Pancreas (tissue), 10 donors: ENCODE data around the gene SMU1. TPM values are rescaled to one million over a fixed set of nuclear protein-coding genes. Genes with fewer than 3 reads are reported as not detected.

Experiments used
- ATAC-seq, 4 donors: fragments of 200-7000 bp; cut with Tn5 transposase; one replicate each; pipeline versions ENCODE4 v1.8.0 to v1.9.1; 2020; ENCODE audit warnings: mild to moderate bottlenecking in 4 of 4, moderate library complexity in 4 of 4
- DNase-seq, 6 donors: peaks; one replicate each; pipeline ENCODE4 v3.0.0-alpha.2; 2020
- FAIRE-seq: peaks from 2 replicates; lab custom pipeline; 2012; peaks lifted over from hg19 to GRCh38; lab: Jason Lieb, UNC
- H3K27ac ChIP-seq, 4 donors: fragments of 200-600 bp; sonication (generic); 1 replicate in 3 of 4; 2 replicates in 1 of 4; pipeline versions ENCODE4 v1.5.0 to v1.8.0; 2020
- H3K27me3 ChIP-seq, 4 donors: fragments of 200-600 bp; one replicate each; pipeline ENCODE4 v1.8.0; 2021
- H3K36me3 ChIP-seq, 3 donors: fragments of 200-600 bp; sonication (generic) in 1 of 3; one replicate each; pipeline versions ENCODE4 v1.5.0 to v1.8.0; 2020 to 2021
- H3K4me1 ChIP-seq, 3 donors: fragments of 200-600 bp; one replicate each; pipeline ENCODE4 v1.8.0; 2021
- H3K4me3 ChIP-seq, 4 donors: fragments of 200-600 bp; sonication (generic) in 2 of 4; one replicate each; pipeline versions ENCODE4 v1.5.0 to v1.8.0; 2020 to 2021
- H3K9me3 ChIP-seq, 4 donors: fragments of 200-600 bp; one replicate each; pipeline ENCODE4 v1.8.0; 2021
- WGBS, 2 donors: extraction: QIAGEN DNeasy Blood & Tissue Kit; methylation state at CpG; one replicate each; pipeline ENCODE4 v1.1.7; 2013; 5-methylcytosine and 5-hydroxymethylcytosine counted together
- intact Hi-C, 3 donors: fragments of 100-400 bp; cut with DNase I; formaldehyde crosslinking; loops; one replicate each; pipeline versions ENCODE4 v1.11.1 to v1.14.2; 2022
- polyA plus RNA-seq, 2 donors: library from polyadenylated mRNA; stranded (reverse); fragments of 200-250 nt; gene quantifications; one replicate each; pipeline ENCODE4 v1.2.3, GENCODE V29; 2013
- total RNA-seq, 6 donors: library from RNA; stranded (reverse); fragmentation: NEBNext Ultra II Directional in 4 of 6; extraction: Animal tissue kit (Norgen Biotek cat#: 25700) in 4 of 6; gene quantifications; one replicate each; pipeline versions ENCODE4 v1.2.1 to v1.2.4, GENCODE V29; 2021 to 2023
- TF ChIP-seq, protein P1 (sequence below), 4 donors: fragments of 200-600 bp; sonication (generic) in 3 of 4; IDR thresholded peaks; one replicate each; pipeline versions ENCODE4 v1.5.0 to v1.8.0; 2021; ENCODE audit warnings: antibody characterized with exemption in 4 of 4
- donor health status: healthy with polysubstance abuse.
- donor health status: DM: no; HTN: no; CAD: no; lungs with moderate emphysema.
- donor health status: DM: no; HTN: no; CAD: no.
- donor health status: control.
- donor health status: control.
- donor health status: Bipolar disorder and iron deficiency.
- donor health status: DM: yes; HTN: yes; CAD: no.
- donor health status: DM: no; HTN: no; CAD: no.
- donor health status: DM: no; HTN: no; CAD: no.
- donor health status: DM: yes; HTN: yes; CAD: no.

Gene SMU1
- total and polyA plus RNA-seq, 8 donors = 3.5 to 10.3 (median 6.6) TPM

DNA sequence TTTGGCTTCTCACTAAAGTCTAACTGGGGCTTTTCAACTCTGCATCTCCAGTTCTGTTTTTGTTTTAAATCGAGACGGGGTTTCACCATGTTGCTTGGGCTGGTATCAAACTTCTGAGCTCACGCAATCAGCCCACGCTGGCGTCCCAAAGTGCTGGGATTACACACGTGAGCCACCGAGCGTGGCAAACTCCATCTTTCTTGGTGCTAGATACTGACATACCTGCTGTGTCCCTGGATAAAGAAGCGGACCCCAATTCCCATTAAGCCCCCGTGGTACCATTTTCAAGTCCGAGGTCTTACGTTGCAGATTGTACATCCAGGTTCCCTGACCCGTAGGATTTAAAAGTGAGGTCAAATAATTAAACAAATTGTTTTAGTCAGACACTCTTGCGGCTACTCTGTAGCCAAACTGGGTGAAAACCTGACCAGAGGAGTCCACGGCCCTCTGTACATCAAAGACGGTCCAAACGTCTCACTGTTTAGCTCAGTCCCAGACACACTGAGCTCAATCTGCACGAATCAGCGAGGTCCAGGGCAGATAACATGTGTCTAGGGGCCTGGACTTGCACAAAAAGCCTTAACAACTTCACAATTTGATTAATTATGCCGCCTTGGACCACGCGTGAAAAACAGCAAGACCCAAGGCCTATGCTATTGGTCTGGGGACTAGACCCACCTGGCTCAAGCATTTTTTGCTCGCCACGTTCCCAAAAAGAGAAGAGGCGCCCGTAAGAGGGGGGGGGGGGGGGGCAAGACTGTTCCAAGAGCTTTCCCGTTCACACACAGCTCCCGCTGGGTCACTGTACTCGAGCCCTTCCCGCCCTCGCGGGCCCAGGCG, 52.1 kb downstream of the SMU1 start:
- Histone ChIP-seq H3K4me1 (peaks cover 4 to 34% (median 32%) of the 10 kb centered on the region in 3 donors), H3K27me3 (no peaks in the 10 kb centered on the region), H3K9me3 (no peaks in the 10 kb centered on the region), H3K36me3 (no peaks in the 10 kb centered on the region), H3K4me3 (peak overlapping the region; percentile 79 to 100 (median 100)), H3K27ac (peak overlapping the region; percentile 95 to 100 (median 98))
- ATAC-seq = peak; percentile 2 to 34 (median 18)
- 4 to 5% methylated on average over 33 of the region's 33 CpGs for WGBS, 2 donors
- DNase-seq = no peak
- intact Hi-C loops = no loop called here
- TF ChIP-seq, protein P1, sequence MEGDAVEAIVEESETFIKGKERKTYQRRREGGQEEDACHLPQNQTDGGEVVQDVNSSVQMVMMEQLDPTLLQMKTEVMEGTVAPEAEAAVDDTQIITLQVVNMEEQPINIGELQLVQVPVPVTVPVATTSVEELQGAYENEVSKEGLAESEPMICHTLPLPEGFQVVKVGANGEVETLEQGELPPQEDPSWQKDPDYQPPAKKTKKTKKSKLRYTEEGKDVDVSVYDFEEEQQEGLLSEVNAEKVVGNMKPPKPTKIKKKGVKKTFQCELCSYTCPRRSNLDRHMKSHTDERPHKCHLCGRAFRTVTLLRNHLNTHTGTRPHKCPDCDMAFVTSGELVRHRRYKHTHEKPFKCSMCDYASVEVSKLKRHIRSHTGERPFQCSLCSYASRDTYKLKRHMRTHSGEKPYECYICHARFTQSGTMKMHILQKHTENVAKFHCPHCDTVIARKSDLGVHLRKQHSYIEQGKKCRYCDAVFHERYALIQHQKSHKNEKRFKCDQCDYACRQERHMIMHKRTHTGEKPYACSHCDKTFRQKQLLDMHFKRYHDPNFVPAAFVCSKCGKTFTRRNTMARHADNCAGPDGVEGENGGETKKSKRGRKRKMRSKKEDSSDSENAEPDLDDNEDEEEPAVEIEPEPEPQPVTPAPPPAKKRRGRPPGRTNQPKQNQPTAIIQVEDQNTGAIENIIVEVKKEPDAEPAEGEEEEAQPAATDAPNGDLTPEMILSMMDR (IDR thresholded peaks at IDR 0.05) = no peak
- FAIRE-seq = no peak

DNA sequence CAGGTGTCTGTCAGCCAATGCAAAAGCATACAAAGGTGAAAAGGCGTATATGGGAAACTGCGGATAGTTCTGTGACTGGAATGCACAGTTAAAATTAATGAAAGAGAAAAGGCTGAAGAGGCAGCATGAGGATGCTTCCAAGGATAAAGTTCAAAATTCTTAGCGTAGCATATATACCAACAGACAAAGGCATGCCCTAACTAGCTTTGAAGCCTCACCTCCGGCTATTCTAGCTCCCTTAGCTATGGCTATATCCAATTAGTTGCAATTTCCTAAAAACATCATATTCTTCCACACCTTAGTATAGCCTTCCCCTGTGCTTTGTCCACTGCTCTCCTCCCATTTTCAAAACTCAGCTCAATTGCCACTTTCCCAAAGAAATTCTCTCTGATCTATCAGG, 52.8 kb downstream of the SMU1 start:
- FAIRE-seq (no peak), DNase-seq (no peak), ATAC-seq (no peak)
- peaks cover 4 to 29% (median 25%) of the 10 kb centered on the region in 3 donors for H3K4me1 ChIP-seq
- intact Hi-C loops = no loop called here
- TF ChIP-seq, protein P1 (IDR thresholded peaks at IDR 0.05) = no peak
- H3K27ac ChIP-seq = no peak overlapping the region
- H3K4me3 ChIP-seq = peak overlapping the region in 3 of 4 donors; percentile 99 to 100 (median 100)
- no peaks in the 10 kb centered on the region for H3K27me3 ChIP-seq
- 79 to 94% methylated on average over 4 of the region's 4 CpGs for WGBS, 2 donors
- no peaks in the 10 kb centered on the region for H3K36me3 ChIP-seq
- no peaks in the 10 kb centered on the region for H3K9me3 ChIP-seq

DNA sequence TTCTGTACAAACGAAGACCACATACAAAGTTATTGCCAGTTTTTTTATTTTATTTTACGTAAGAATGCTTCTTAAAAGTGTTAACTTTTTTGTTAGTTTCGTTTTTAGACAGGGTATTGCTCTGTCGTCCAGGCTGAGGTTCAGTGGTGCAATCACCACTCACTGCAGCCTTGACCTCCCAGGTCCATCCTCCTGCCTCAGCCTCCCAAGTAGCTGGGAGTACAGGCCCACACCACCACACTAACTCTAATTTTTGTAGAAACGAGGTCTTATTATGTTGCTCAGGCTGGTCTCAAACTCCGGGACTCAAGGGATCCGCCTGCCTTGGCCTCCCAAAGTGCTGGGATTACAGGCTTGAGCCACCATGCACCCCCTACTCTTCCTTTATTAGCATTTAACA, 53.7 kb downstream of the SMU1 start:
- DNase-seq = no peak
- Histone ChIP-seq H3K27ac (no peak overlapping the region), H3K27me3 (no peaks in the 10 kb centered on the region), H3K36me3 (no peaks in the 10 kb centered on the region), H3K4me3 (no peak overlapping the region), H3K4me1 (peaks cover 4 to 20% (median 16%) of the 10 kb centered on the region in 3 donors), H3K9me3 (no peaks in the 10 kb centered on the region)
- ATAC-seq = no peak
- intact Hi-C loops = no loop called here
- TF ChIP-seq, protein P1 (IDR thresholded peaks at IDR 0.05) = no peak
- FAIRE-seq = no peak
- WGBS, 2 donors = 81 to 90% methylated on average over 7 of the region's 7 CpGs

DNA sequence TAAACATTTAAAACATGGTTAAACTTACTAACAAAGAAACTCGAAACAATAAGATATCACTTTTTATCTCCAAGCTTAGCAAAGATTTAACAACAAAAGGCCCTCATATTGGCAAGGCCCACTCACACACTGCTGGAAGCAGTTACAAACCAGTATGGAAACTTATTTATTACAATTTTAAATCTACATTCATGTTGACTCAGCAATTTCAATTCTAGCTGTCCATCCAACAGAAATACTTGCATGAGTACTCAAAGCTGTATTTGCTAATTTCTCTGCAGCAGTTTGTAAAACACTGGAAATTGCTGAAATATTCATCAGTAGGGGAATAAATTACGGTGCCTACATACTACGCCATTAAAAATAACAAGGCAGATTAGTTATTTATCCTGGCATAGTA, 54.2 kb downstream of the SMU1 start:
- no peak for ATAC-seq
- Histone ChIP-seq H3K27me3 (no peaks in the 10 kb centered on the region), H3K9me3 (no peaks in the 10 kb centered on the region), H3K4me3 (no peak overlapping the region), H3K36me3 (no peaks in the 10 kb centered on the region), H3K27ac (no peak overlapping the region), H3K4me1 (peaks cover 4 to 15% (median 12%) of the 10 kb centered on the region in 3 donors)
- no peak for DNase-seq
- intact Hi-C loops = no loop called here
- TF ChIP-seq, protein P1 (IDR thresholded peaks at IDR 0.05) = no peak
- WGBS, 2 donors = 77 to 78% methylated on average over 3 of the region's 3 CpGs
- no peak for FAIRE-seq

DNA sequence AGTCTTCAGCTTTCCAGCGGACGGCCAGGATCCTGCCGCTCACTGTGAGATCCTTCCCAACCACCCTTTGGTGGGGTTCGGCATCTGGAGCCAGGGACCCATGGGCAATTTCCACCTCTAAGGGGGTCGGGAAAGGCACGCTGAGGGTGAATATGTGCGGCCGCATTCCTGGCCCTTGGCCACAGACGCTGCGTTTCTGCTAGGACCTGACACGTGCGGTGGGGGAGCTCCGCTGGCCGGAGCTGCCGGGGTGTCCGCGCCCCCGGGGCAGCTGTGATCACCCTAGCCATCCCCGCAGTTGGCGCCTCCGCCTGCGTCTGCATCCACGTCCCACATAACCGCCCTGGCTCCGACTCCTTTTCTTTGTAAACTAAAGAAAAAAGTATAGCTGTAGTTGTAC, 56.7 kb downstream of the SMU1 start:
- Histone ChIP-seq H3K27ac (no peak overlapping the region), H3K36me3 (no peaks in the 10 kb centered on the region), H3K27me3 (no peaks in the 10 kb centered on the region), H3K4me3 (no peak overlapping the region), H3K4me1 (peaks cover 0 to 4% (median 3%) of the 10 kb centered on the region in 3 donors), H3K9me3 (no peaks in the 10 kb centered on the region)
- DNase-seq = no peak
- TF ChIP-seq, protein P1 (IDR thresholded peaks at IDR 0.05) = no peak
- 85 to 92% methylated on average over 25 of the region's 25 CpGs for WGBS, 2 donors
- intact Hi-C loops = no loop called here
- no peak for ATAC-seq
- no peak for FAIRE-seq
